Sigmoid colon (tissue), 7 donors: ENCODE data around the gene KLHL22. TPM values are rescaled to one million over a fixed set of nuclear protein-coding genes. Genes with fewer than 3 reads are reported as not detected.

Experiments used
- DNase-seq: peaks from one replicate; pipeline ENCODE4 v3.0.0-alpha.2; 2019
- H3K27ac ChIP-seq, 4 donors: fragments of 200-600 bp; sonication (generic); one replicate each; pipeline ENCODE4 v1.5.1; 2016 to 2019; ENCODE audit warnings: mild to moderate bottlenecking in 1 of 4
- H3K27me3 ChIP-seq, 3 donors: fragments of 200-600 bp; sonication (generic); one replicate each; pipeline ENCODE4 v1.5.1; 2019; ENCODE audit warnings: mild to moderate bottlenecking in 1 of 3
- H3K36me3 ChIP-seq, 4 donors: fragments of 200-600 bp; sonication (generic); one replicate each; pipeline ENCODE4 v1.5.1; 2016 to 2019
- H3K4me1 ChIP-seq, 4 donors: fragments of 200-600 bp; sonication (generic); one replicate each; pipeline ENCODE4 v1.5.1; 2017 to 2019
- H3K4me3 ChIP-seq, 4 donors: fragments of 200-600 bp; sonication (generic); one replicate each; pipeline ENCODE4 v1.5.1; 2017 to 2019; ENCODE audit warnings: mild to moderate bottlenecking in 2 of 4, moderate library complexity in 1 of 4
- H3K9me3 ChIP-seq, 4 donors: fragments of 200-600 bp in 3 of 4; sonication (generic) in 3 of 4; one replicate each; pipeline versions ENCODE4 v1.5.1 to v1.6.1; 2013 to 2019
- EP300 ChIP-seq, 4 donors: sonication (generic); formaldehyde crosslinking; IDR thresholded peaks; one replicate each; pipeline ENCODE4 v1.6.1; 2017; ENCODE audit warnings: antibody characterized with exemption in 4 of 4
- POLR2A ChIP-seq, 2 donors: fragments of 450-650 bp; IDR thresholded peaks; one replicate each; pipeline ENCODE4 v1.6.1; 2016; ENCODE audit warnings: antibody characterized with exemption in 2 of 2, mild to moderate bottlenecking in 2 of 2, moderate library complexity in 2 of 2
- POLR2AphosphoS5 ChIP-seq, 4 donors: sonication (generic); formaldehyde crosslinking; IDR thresholded peaks; one replicate each; pipeline ENCODE4 v1.6.1; 2017; ENCODE audit warnings: antibody characterized with exemption in 4 of 4
- WGBS, 2 donors: extraction: QIAGEN DNeasy Blood & Tissue Kit; methylation state at CpG; one replicate each; pipeline ENCODE4 v1.1.7; 2013; 5-methylcytosine and 5-hydroxymethylcytosine counted together
- intact Hi-C: fragments of 100-400 bp; cut with DNase I; formaldehyde crosslinking; loops from one replicate; pipeline ENCODE4 v1.15.1; 2023
- polyA plus RNA-seq, 3 donors: library from polyadenylated mRNA; stranded (reverse); fragments of 200-250 nt; gene quantifications; one replicate each; pipeline ENCODE4 v1.2.3, GENCODE V29; 2013
- total RNA-seq, 4 donors: library from RNA; depleted of rRNA; stranded (reverse); fragments of >200 nt; gene quantifications; one replicate each; pipeline ENCODE4 v1.1.0, GENCODE V29; 2016
- TF ChIP-seq, protein P1 (sequence below), 4 experiments: fragments of 450-650 bp in 3 of 4; fragments of 200-600 bp in 1 of 4; IDR thresholded peaks; one replicate each; pipeline ENCODE4 v1.5.1; 2016 to 2019; ENCODE audit warnings: antibody characterized with exemption in 4 of 4, mild to moderate bottlenecking in 3 of 4, moderate library complexity in 2 of 4
- donor health status: healthy with polysubstance abuse.
- donor health status: Bipolar disorder and iron deficiency.
- donor health status: healthy.

KLHL22 gene
- total and polyA plus RNA-seq, 7 donors: 5.4 to 39.6 (median 26.4) TPM

- no peaks in the 10 kb centered on the region for H3K27me3 ChIP-seq
- H3K4me3 ChIP-seq: no peak overlapping the region
- WGBS, 2 donors: 87 to 88% methylated on average over 10 of the region's 10 CpGs
- peaks cover 3 to 73% (median 62%) of the 10 kb centered on the region in 4 donors for H3K4me1 ChIP-seq
- peaks cover 0 to 23% (median 12%) of the 10 kb centered on the region in 4 donors for H3K36me3 ChIP-seq
- H3K9me3 ChIP-seq: no peaks in the 10 kb centered on the region
- no peak for TF ChIP-seq POLR2A (IDR thresholded peaks at IDR 0.05)
- TF ChIP-seq POLR2AphosphoS5 (IDR thresholded peaks at IDR 0.05): peak in 2 of 4 donors; percentile 15 to 16
- intact Hi-C loops: no loop called here
- DNase-seq: no peak
- H3K27ac ChIP-seq: peak overlapping the region; percentile 77 to 89 (median 82)
Measured at GRCh38 chr22:20532256-20532993, 36.8 kb upstream of the KLHL22 start.

- Histone ChIP-seq H3K27ac (peak overlapping the region; percentile 77 to 89 (median 82)), H3K4me3 (no peak overlapping the region), H3K4me1 (peaks cover 3 to 74% (median 60%) of the 10 kb centered on the region in 4 donors), H3K27me3 (no peaks in the 10 kb centered on the region), H3K36me3 (peaks cover 0 to 15% (median 8%) of the 10 kb centered on the region in 4 donors), H3K9me3 (no peaks in the 10 kb centered on the region)
- DNase-seq: peak; percentile 83
- TF ChIP-seq, protein P1, sequence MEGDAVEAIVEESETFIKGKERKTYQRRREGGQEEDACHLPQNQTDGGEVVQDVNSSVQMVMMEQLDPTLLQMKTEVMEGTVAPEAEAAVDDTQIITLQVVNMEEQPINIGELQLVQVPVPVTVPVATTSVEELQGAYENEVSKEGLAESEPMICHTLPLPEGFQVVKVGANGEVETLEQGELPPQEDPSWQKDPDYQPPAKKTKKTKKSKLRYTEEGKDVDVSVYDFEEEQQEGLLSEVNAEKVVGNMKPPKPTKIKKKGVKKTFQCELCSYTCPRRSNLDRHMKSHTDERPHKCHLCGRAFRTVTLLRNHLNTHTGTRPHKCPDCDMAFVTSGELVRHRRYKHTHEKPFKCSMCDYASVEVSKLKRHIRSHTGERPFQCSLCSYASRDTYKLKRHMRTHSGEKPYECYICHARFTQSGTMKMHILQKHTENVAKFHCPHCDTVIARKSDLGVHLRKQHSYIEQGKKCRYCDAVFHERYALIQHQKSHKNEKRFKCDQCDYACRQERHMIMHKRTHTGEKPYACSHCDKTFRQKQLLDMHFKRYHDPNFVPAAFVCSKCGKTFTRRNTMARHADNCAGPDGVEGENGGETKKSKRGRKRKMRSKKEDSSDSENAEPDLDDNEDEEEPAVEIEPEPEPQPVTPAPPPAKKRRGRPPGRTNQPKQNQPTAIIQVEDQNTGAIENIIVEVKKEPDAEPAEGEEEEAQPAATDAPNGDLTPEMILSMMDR (IDR thresholded peaks at IDR 0.05): no peak
- peak in 1 of 4 donors; percentile 36 for TF ChIP-seq POLR2AphosphoS5 (IDR thresholded peaks at IDR 0.05)
- intact Hi-C loops: loop anchor here (2.0 kb wide), 1 partner anchor 23 kb away; no protein-coding TSS in a partner anchor
- WGBS, 2 donors: 22 to 58% methylated on average over 15 of the region's 15 CpGs
Measured at GRCh38 chr22:20531404-20532201, 36.0 kb upstream of the KLHL22 start.

GRCh38 chr22:20531154-20531403 is 35.5 kb upstream of the KLHL22 start:
- Histone ChIP-seq H3K4me1 (peaks cover 3 to 73% (median 60%) of the 10 kb centered on the region in 4 donors), H3K4me3 (no peak overlapping the region), H3K27ac (peak overlapping the region; percentile 77 to 89 (median 82)), H3K9me3 (no peaks in the 10 kb centered on the region), H3K36me3 (peaks cover 0 to 20% (median 8%) of the 10 kb centered on the region in 4 donors), H3K27me3 (no peaks in the 10 kb centered on the region)
- WGBS, 2 donors: 5 to 38% methylated on average over 1 of the region's 1 CpG
- TF ChIP-seq POLR2AphosphoS5 (IDR thresholded peaks at IDR 0.05) (no peak), EP300 (IDR thresholded peaks at IDR 0.05) (no peak), POLR2A (IDR thresholded peaks at IDR 0.05) (no peak)
- TF ChIP-seq, protein P1 (IDR thresholded peaks at IDR 0.05): no peak
- intact Hi-C loops: loop anchor here (2.0 kb wide), 1 partner anchor 22 kb away; no protein-coding TSS in a partner anchor
- DNase-seq: no peak

- peaks cover 3 to 71% (median 63%) of the 10 kb centered on the region in 4 donors for H3K4me1 ChIP-seq
- peak overlapping the region; percentile 77 to 89 (median 82) for H3K27ac ChIP-seq
- WGBS, 2 donors: 51 to 80% methylated on average over 15 of the region's 15 CpGs
Measured at GRCh38 chr22:20530368-20531153, 35.0 kb upstream of the KLHL22 start.

DNA sequence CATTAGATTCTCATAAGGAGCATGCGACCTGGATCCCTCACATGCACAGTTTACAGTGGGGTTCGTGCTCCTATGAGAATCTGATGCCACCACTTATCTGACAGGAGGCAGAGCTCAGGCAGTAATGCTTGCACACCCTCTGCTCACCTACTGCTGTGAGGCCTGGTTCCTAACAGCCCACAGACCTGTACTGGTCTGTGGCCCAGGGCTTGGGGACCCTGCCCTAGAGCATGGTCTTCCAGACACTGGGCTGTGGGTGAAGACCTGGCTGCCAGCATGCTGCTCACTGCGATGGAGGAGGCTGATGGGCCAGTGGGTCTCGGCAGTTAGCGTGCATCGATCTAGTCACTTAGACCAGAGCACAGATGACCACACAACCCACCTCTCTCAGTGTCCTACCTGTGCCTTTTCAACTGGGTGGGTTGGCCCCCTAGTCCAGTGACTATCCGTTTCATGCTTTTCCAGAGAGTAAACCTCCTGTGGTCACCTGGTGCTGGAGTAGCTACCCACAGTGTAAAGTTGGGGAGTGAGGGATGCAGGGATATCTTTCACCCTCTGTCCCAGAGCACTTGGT is 32.9 kb upstream of the KLHL22 start:
- Histone ChIP-seq H3K27me3 (no peaks in the 10 kb centered on the region), H3K27ac (no peak overlapping the region), H3K36me3 (peaks cover 0 to 24% (median 8%) of the 10 kb centered on the region in 4 donors), H3K9me3 (no peaks in the 10 kb centered on the region), H3K4me1 (peaks cover 3 to 72% (median 61%) of the 10 kb centered on the region in 4 donors), H3K4me3 (no peak overlapping the region)
- TF ChIP-seq EP300 (IDR thresholded peaks at IDR 0.05): no peak
- no peak for TF ChIP-seq POLR2AphosphoS5 (IDR thresholded peaks at IDR 0.05)
- no peak for TF ChIP-seq POLR2A (IDR thresholded peaks at IDR 0.05)
- TF ChIP-seq, protein P1 (IDR thresholded peaks at IDR 0.05): no peak
- WGBS, 2 donors: 96 to 98% methylated on average over 7 of the region's 7 CpGs
- DNase-seq: no peak
- intact Hi-C loops: no loop called here

More at GRCh38 chr22:20530368-20531153, 35.0 kb upstream of the KLHL22 start:
- no peak for DNase-seq
- Histone ChIP-seq H3K9me3 (no peaks in the 10 kb centered on the region), H3K4me3 (no peak overlapping the region), H3K27me3 (no peaks in the 10 kb centered on the region), H3K36me3 (peaks cover 0 to 24% (median 8%) of the 10 kb centered on the region in 4 donors)
- intact Hi-C loops: loop anchor here (2.0 kb wide), 1 partner anchor 22 kb away; no protein-coding TSS in a partner anchor
- TF ChIP-seq EP300 (IDR thresholded peaks at IDR 0.05) (no peak), POLR2A (IDR thresholded peaks at IDR 0.05) (no peak)
